SK-N-SH (cell line): ENCODE results near the gene CEBPB. TPM values are rescaled to one million over a fixed set of nuclear protein-coding genes. Genes with fewer than 3 reads are reported as not detected.

ENCODE experiments used
- CTCF ChIA-PET: fragments of 300-600, 350-600 bp; formaldehyde crosslinking; extraction: SDS; loops from one replicate; lab custom pipeline; 2021; lab: Yijun Ruan, JAX
- POLR2A ChIA-PET: fragments of 350-600 bp; sonication (Branson Sonifier 250); formaldehyde crosslinking; extraction: SDS; loops from one replicate; lab custom pipeline; 2020; ENCODE audit warnings: antibody characterized with exemption, inconsistent platforms; lab: Yijun Ruan, JAX
- DNase-seq: peaks from one replicate; pipeline ENCODE4 v3.0.0; 2012
- H2AFZ ChIP-seq: fragments of 200-600 bp; sonication (generic); 2 replicates; pipeline ENCODE4 v1.8.1; 2016; ENCODE audit warnings: antibody characterized with exemption, mild to moderate bottlenecking, low read depth
- H3F3A ChIP-seq: fragments of 200-600 bp; sonication (generic); replicated peaks from 2 replicates; pipeline ENCODE3; 2016; ENCODE audit warnings: antibody characterized with exemption, mild to moderate bottlenecking; ENCODE audit not compliant: insufficient read depth
- H3K27ac ChIP-seq, 2 experiments: fragments of 200-500 bp in 1 of 2; fragments of 200-600 bp in 1 of 2; sonication (Bioruptor generic) in 1 of 2; sonication (generic), shearing (Covaris generic) in 1 of 2; 2 replicates each; pipeline versions ENCODE4 v1.5.1 to v1.6.1; 2014 to 2016; ENCODE audit warnings: low read depth in 2 of 2, inconsistent platforms in 1 of 2, low read length in 1 of 2, mild to moderate bottlenecking in 1 of 2, mixed read lengths in 1 of 2
- H3K27me3 ChIP-seq: fragments of 200-600 bp; sonication (generic), shearing (Covaris generic); 2 replicates; pipeline ENCODE4 v1.6.1; 2016; ENCODE audit warnings: mixed run types; ENCODE audit not compliant: insufficient read depth
- H3K36me3 ChIP-seq, 2 experiments: fragments of 200-500 bp in 1 of 2; fragments of 200-600 bp in 1 of 2; sonication (Bioruptor generic) in 1 of 2; sonication (generic) in 1 of 2; replicated peaks in 1 of 2; 2 replicates each; pipeline versions ENCODE3 to v1.5.1; 2014 to 2016; ENCODE audit warnings: low read length in 1 of 2, mild to moderate bottlenecking in 1 of 2; ENCODE audit not compliant: insufficient read depth in 2 of 2, control insufficient read depth in 1 of 2
- H3K4me1 ChIP-seq, 2 experiments: fragments of 200-500 bp in 1 of 2; fragments of 200-600 bp in 1 of 2; sonication (Bioruptor generic) in 1 of 2; sonication (generic), shearing (Covaris generic) in 1 of 2; 2 replicates each; pipeline versions ENCODE4 v1.5.1 to v1.6.1; 2014 to 2016; ENCODE audit warnings: low read depth in 1 of 2, low read length in 1 of 2, mixed run types in 1 of 2; ENCODE audit not compliant: insufficient read depth in 2 of 2, control insufficient read depth in 1 of 2
- H3K4me2 ChIP-seq: fragments of 200-600 bp; sonication (generic), shearing (Covaris generic); 2 replicates; pipeline ENCODE4 v1.6.1; 2017; ENCODE audit warnings: mixed run types
- H3K4me3 ChIP-seq, 2 experiments: fragments of 200-500 bp in 1 of 2; fragments of 200-600 bp in 1 of 2; sonication (Bioruptor generic) in 1 of 2; sonication (generic), shearing (Covaris generic) in 1 of 2; 2 replicates each; pipeline versions ENCODE4 v1.5.1 to v1.8.1; 2014 to 2016; ENCODE audit warnings: low read depth in 2 of 2, inconsistent platforms in 1 of 2, low read length in 1 of 2, mild to moderate bottlenecking in 1 of 2, mixed read lengths in 1 of 2, moderate library complexity in 1 of 2
- H3K79me2 ChIP-seq: fragments of 200-600 bp; sonication (generic); 2 replicates; pipeline ENCODE4 v1.8.1; 2017; ENCODE audit warnings: mild to moderate bottlenecking; ENCODE audit not compliant: insufficient read depth
- H3K9ac ChIP-seq: fragments of 200-600 bp; sonication (generic); 2 replicates; pipeline ENCODE4 v1.6.1; 2017; ENCODE audit warnings: mixed run types
- H3K9me2 ChIP-seq: fragments of 200-600 bp; sonication (generic); 2 replicates; pipeline ENCODE4 v1.6.1; 2017; ENCODE audit warnings: mixed run types
- H3K9me3 ChIP-seq: fragments of 200-600 bp; sonication (generic); 2 replicates; pipeline ENCODE4 v1.6.1; 2017; ENCODE audit warnings: mixed run types, mild to moderate bottlenecking, moderate library complexity
- H4K20me1 ChIP-seq: fragments of 200-600 bp; sonication (generic); 2 replicates; pipeline ENCODE4 v1.6.1; 2017; ENCODE audit warnings: mild to moderate bottlenecking, mixed run types; ENCODE audit not compliant: insufficient read depth
- CHD2 ChIP-seq: fragments of 150-350 bp; IDR thresholded peaks from 2 replicates; pipeline ENCODE4 v1.6.1; 2018; ENCODE audit warnings: low read length; ENCODE audit not compliant: partially characterized antibody
- CTCF ChIP-seq: fragments of 200-600 bp; sonication (generic); IDR thresholded peaks from 2 replicates; pipeline ENCODE4 v1.6.1; 2017; ENCODE audit warnings: antibody characterized with exemption, mild to moderate bottlenecking, moderate library complexity
- ELF1 ChIP-seq: IDR thresholded peaks from 2 replicates; pipeline ENCODE4 v1.4.0; 2012
- EP300 ChIP-seq, 2 experiments: IDR thresholded peaks; 2 replicates each; pipeline versions ENCODE4 v1.4.0 to v1.6.1; 2012; ENCODE audit warnings: borderline replicate concordance in 1 of 2, low read depth in 1 of 2, low read length in 1 of 2
- EZH2phosphoT487 ChIP-seq: fragments of 200-600 bp; sonication (generic); IDR thresholded peaks from 2 replicates; pipeline ENCODE4 v1.6.1; 2017; ENCODE audit warnings: low read depth, mixed run types, mild to moderate bottlenecking, antibody characterized with exemption, moderate library complexity, borderline replicate concordance
- FOSL2 ChIP-seq: IDR thresholded peaks from 2 replicates; pipeline ENCODE4 v1.4.0; 2012; ENCODE audit warnings: low read depth, mild to moderate bottlenecking, moderate library complexity, borderline replicate concordance
- FOXJ3 ChIP-seq: sonication (generic); formaldehyde crosslinking; IDR thresholded peaks from 2 replicates; pipeline ENCODE4 v1.5.1; 2020; ENCODE audit warnings: mild to moderate bottlenecking, missing genetic modification reagents
- GATA2 ChIP-seq: sonication (generic); formaldehyde crosslinking; IDR thresholded peaks from 2 replicates; pipeline ENCODE4 v1.5.0; 2020; ENCODE audit warnings: mild to moderate bottlenecking, missing genetic modification reagents
- JUND ChIP-seq: IDR thresholded peaks from 2 replicates; pipeline ENCODE4 v1.4.0; 2012
- MEF2A ChIP-seq: IDR thresholded peaks from 2 replicates; pipeline ENCODE4 v1.4.0; 2012; ENCODE audit warnings: low read depth, borderline replicate concordance
- MXI1 ChIP-seq: IDR thresholded peaks from 2 replicates; pipeline ENCODE4 v1.6.1; 2012; ENCODE audit warnings: mild to moderate bottlenecking, low read depth, low read length, improper control_type of control experiment
- NRF1 ChIP-seq: IDR thresholded peaks from 2 replicates; pipeline ENCODE4 v1.6.1; 2012; ENCODE audit warnings: low read depth, mild to moderate bottlenecking, low read length
- PBX3 ChIP-seq: IDR thresholded peaks from 2 replicates; pipeline ENCODE4; 2012
- POLR2AphosphoS5 ChIP-seq: IDR thresholded peaks from 2 replicates; pipeline ENCODE4 v1.6.1; 2012; ENCODE audit warnings: low read depth, low read length
- RAD21 ChIP-seq: IDR thresholded peaks from 2 replicates; pipeline ENCODE4 v1.6.1; 2012; ENCODE audit warnings: mild to moderate bottlenecking, low read length
- RCOR1 ChIP-seq: fragments of 150-350 bp; IDR thresholded peaks from 2 replicates; pipeline ENCODE4 v1.6.1; 2017; ENCODE audit warnings: antibody characterized with exemption, low read length
- REST ChIP-seq: IDR thresholded peaks from 2 replicates; pipeline ENCODE4 v1.6.1; 2012; ENCODE audit warnings: mild to moderate bottlenecking, low read depth, low read length, moderate library complexity
- RFX5 ChIP-seq: IDR thresholded peaks from 2 replicates; pipeline ENCODE4 v1.6.1; 2012; ENCODE audit warnings: mild to moderate bottlenecking, improper control_type of control experiment, low read length
- RXRA ChIP-seq: IDR thresholded peaks from 2 replicates; pipeline ENCODE4 v1.4.0; 2012; ENCODE audit warnings: low read depth, mild to moderate bottlenecking, borderline replicate concordance
- SIN3A ChIP-seq: IDR thresholded peaks from 2 replicates; pipeline ENCODE4 v1.6.1; 2012; ENCODE audit warnings: low read depth, mild to moderate bottlenecking, low read length, moderate library complexity, borderline replicate concordance
- SMC3 ChIP-seq: IDR thresholded peaks from 2 replicates; pipeline ENCODE4 v1.6.1; 2012; ENCODE audit warnings: low read depth, low read length, improper control_type of control experiment
- TAF1 ChIP-seq: IDR thresholded peaks from 2 replicates; pipeline ENCODE4 v1.6.1; 2012; ENCODE audit warnings: low read depth, mild to moderate bottlenecking, low read length, moderate library complexity, borderline replicate concordance
- TCF12 ChIP-seq: IDR thresholded peaks from 2 replicates; pipeline ENCODE4 v1.4.0; 2012
- TEAD4 ChIP-seq: IDR thresholded peaks from 2 replicates; pipeline ENCODE4 v1.4.0; 2012; ENCODE audit warnings: mild to moderate bottlenecking, borderline replicate concordance; ENCODE audit not compliant: insufficient read depth
- ZBTB33 ChIP-seq: IDR thresholded peaks from 2 replicates; pipeline ENCODE4 v1.4.0; 2012; ENCODE audit warnings: low read depth, borderline replicate concordance
- WGBS: methylation state at CpG from one replicate; pipeline ENCODE4 v1.1.6; 2017; ENCODE audit warnings: low lambda C conversion rate; 5-methylcytosine and 5-hydroxymethylcytosine counted together
- polyA plus RNA-seq, 3 experiments: library from polyadenylated mRNA; depleted of rRNA; stranded (reverse); fragments of >200 nt; gene quantifications; 2 replicates each; pipeline ENCODE4 v1.2.3, GENCODE V29; 2012

CEBPB gene
- polyA plus RNA-seq, 1 of the 3 experiments (the other 2 are of a cell fraction) = 14.7 TPM

GRCh38 chr20:50163570-50164317 is 26.9 kb upstream of the CEBPB start:
- Histone ChIP-seq H3K9me3 (no peaks in the 10 kb centered on the region), H3K27me3 (no peaks in the 10 kb centered on the region), H2AFZ (no peak overlapping the region), H3K27ac (peak overlapping the region; percentile 10 to 75; a peak in 3 of 4 replicates), H3K79me2 (no peaks in the 10 kb centered on the region), H3K9ac (no peak overlapping the region), H3K4me3 (no peak overlapping the region), H3K4me1 (peaks cover 14 to 21% of the 10 kb centered on the region in 2 experiments; a peak in 3 of 4 replicates), H4K20me1 (no peaks in the 10 kb centered on the region), H3K36me3 (no peaks in the 10 kb centered on the region), H3F3A (peaks cover 16% of the 10 kb centered on the region), H3K4me2 (no peak overlapping the region), H3K9me2 (no peaks in the 10 kb centered on the region)
- POLR2A ChIA-PET = interaction anchor here (1.3 kb wide), 1 partner anchor 48 kb away, joined by 3 read pairs; no protein-coding TSS in a partner anchor
- DNase-seq = no peak
- CTCF ChIA-PET = interaction anchor here (1.3 to 1.9 kb wide), 3 partner anchors 42 to 184 kb away, joined by 4 to 6 read pairs (median 4); no protein-coding TSS in a partner anchor
- 80% methylated on average over 9 of the region's 9 CpGs for WGBS
- TF ChIP-seq CHD2 (peak; percentile 55), FOSL2 (no peak), SMC3 (no peak), MXI1 (no peak), RAD21 (no peak), TEAD4 (no peak), TCF12 (peak; percentile 35; the same call in 1 of the 2 replicates), ELF1 (no peak), FOXJ3 (CRISPR knock-in tag) (no peak), PBX3 (no peak), CTCF (no peak), EZH2phosphoT487 (no peak), POLR2AphosphoS5 (no peak), GATA2 (CRISPR knock-in tag) (peak; percentile 60; the same call in 1 of the 2 replicates), ZBTB33 (no peak), NRF1 (no peak), SIN3A (no peak), TAF1 (no peak), MEF2A (no peak), EP300 (IDR thresholded peaks at IDR 0.05; ENCODE audit: borderline replicate concordance in 1 of 2, low read depth in 1 of 2, low read length in 1 of 2) (no peak; a peak in 1 of 4 replicates), REST (no peak), RXRA (no peak), RFX5 (no peak), RCOR1 (peak; percentile 84), JUND (no peak)
